ENCODE results near the gene LRRIQ1. TPM values are rescaled to one million over a fixed set of nuclear protein-coding genes. Genes with fewer than 3 reads are reported as not detected.

Gene LRRIQ1
- total and polyA plus RNA-seq, 8 donors, result 0.31 to 2.0 (median 0.74) TPM

- Histone ChIP-seq H3K4me1 (no peaks in the 10 kb centered on the region), H3K36me3 (no peaks in the 10 kb centered on the region), H3K27me3 (no peaks in the 10 kb centered on the region), H3K4me3 (no peak overlapping the region), H3K27ac (no peak overlapping the region), H3K9me3 (no peaks in the 10 kb centered on the region)
- no peak for ATAC-seq
- WGBS, 2 donors, result 38 to 42% methylated on average over 2 of the region's 2 CpGs
- no peak for TF ChIP-seq CTCF (IDR thresholded peaks at IDR 0.05)
- intact Hi-C loops (cut with DNase I), result no loop called here
- DNase-seq, result no peak
- no peak for FAIRE-seq
Observed at GRCh38 chr12:85152311-85152729, 116.2 kb downstream of the LRRIQ1 start.

- FAIRE-seq, result peak; percentile 54
- DNase-seq, result no peak
- no peaks in the 10 kb centered on the region for H3K9me3 ChIP-seq
- intact Hi-C loops (cut with DNase I), result no loop called here
- no peak overlapping the region for H3K4me3 ChIP-seq
- WGBS, 2 donors, result 26 to 45% methylated on average over 2 of the region's 2 CpGs
- no peak overlapping the region for H3K27ac ChIP-seq
- no peaks in the 10 kb centered on the region for H3K36me3 ChIP-seq
- no peaks in the 10 kb centered on the region for H3K4me1 ChIP-seq
- no peaks in the 10 kb centered on the region for H3K27me3 ChIP-seq
- no peak for TF ChIP-seq CTCF (IDR thresholded peaks at IDR 0.05)
- no peak for ATAC-seq
Observed at GRCh38 chr12:85155791-85156190, 119.6 kb downstream of the LRRIQ1 start.

GRCh38 chr12:85156569-85156968, 120.4 kb downstream of the LRRIQ1 start:
- Histone ChIP-seq H3K27me3 (no peaks in the 10 kb centered on the region), H3K36me3 (no peaks in the 10 kb centered on the region), H3K9me3 (no peaks in the 10 kb centered on the region), H3K27ac (no peak overlapping the region), H3K4me3 (no peak overlapping the region), H3K4me1 (no peaks in the 10 kb centered on the region)
- FAIRE-seq, result no peak
- WGBS, 2 donors, result 57 to 69% methylated on average over 3 of the region's 3 CpGs
- no peak for ATAC-seq
- no peak for DNase-seq
- intact Hi-C loops (cut with DNase I), result no loop called here
- no peak for TF ChIP-seq CTCF (IDR thresholded peaks at IDR 0.05)

GRCh38 chr12:85157035-85157603, 121.0 kb downstream of the LRRIQ1 start:
- Histone ChIP-seq H3K27me3 (no peaks in the 10 kb centered on the region), H3K27ac (no peak overlapping the region), H3K36me3 (no peaks in the 10 kb centered on the region), H3K9me3 (no peaks in the 10 kb centered on the region), H3K4me1 (no peaks in the 10 kb centered on the region), H3K4me3 (no peak overlapping the region)
- no peak for TF ChIP-seq CTCF (IDR thresholded peaks at IDR 0.05)
- intact Hi-C loops (cut with DNase I), result no loop called here
- whole genome bisulfite sequencing, 2 donors, result 72 to 79% methylated on average over 3 of the region's 3 CpGs
- no peak for DNase-seq
- no peak for ATAC-seq
- no peak for FAIRE-seq

- H3K36me3 ChIP-seq, result no peaks in the 10 kb centered on the region
- H3K27me3 ChIP-seq, result no peaks in the 10 kb centered on the region
- intact Hi-C loops (cut with DNase I), result no loop called here
- H3K4me3 ChIP-seq, result no peak overlapping the region
- H3K27ac ChIP-seq, result no peak overlapping the region
- no peaks in the 10 kb centered on the region for H3K9me3 ChIP-seq
- H3K4me1 ChIP-seq, result no peaks in the 10 kb centered on the region
- TF ChIP-seq CTCF (IDR thresholded peaks at IDR 0.05), result no peak
- 47 to 81% methylated on average over 1 of the region's 1 CpG for WGBS, 2 donors
- no peak for DNase-seq
- no peak for ATAC-seq
- no peak for FAIRE-seq
Observed at GRCh38 chr12:85163752-85164321, 127.7 kb downstream of the LRRIQ1 start.

Measured in pancreas (tissue), 10 donors.